H9 (cell line): ENCODE results near the gene CCBE1. TPM values are rescaled to one million over a fixed set of nuclear protein-coding genes. Genes with fewer than 3 reads are reported as not detected.

Source experiments
- DNase-seq: peaks from one replicate; pipeline ENCODE4 v3.0.0-alpha.2; 2017
- H2AFZ ChIP-seq: one replicate; pipeline ENCODE4 v1.6.1; 2013; ENCODE audit warnings: mild to moderate bottlenecking, low read length, control low read depth, moderate library complexity
- H2AK5ac ChIP-seq: 2 replicates; pipeline ENCODE4 v1.6.1; 2013; ENCODE audit warnings: low read length, control low read depth, mixed read lengths; ENCODE audit not compliant: insufficient read length
- H2BK120ac ChIP-seq: one replicate; pipeline ENCODE4 v1.6.1; 2013; ENCODE audit warnings: low read depth, mild to moderate bottlenecking, low read length, control low read depth, inconsistent platforms; ENCODE audit not compliant: poor library complexity, severe bottlenecking
- H2BK12ac ChIP-seq: 2 replicates; pipeline ENCODE4 v1.6.1; 2013; ENCODE audit warnings: low read length, control low read depth, mixed read lengths, low read depth; ENCODE audit not compliant: insufficient read length
- H2BK15ac ChIP-seq: 2 replicates; pipeline ENCODE4 v1.6.1; 2013; ENCODE audit warnings: low read depth, low read length, control low read depth
- H2BK20ac ChIP-seq: one replicate; pipeline ENCODE4 v1.6.1; 2013; ENCODE audit warnings: low read depth, mild to moderate bottlenecking, low read length, control low read depth, inconsistent platforms; ENCODE audit not compliant: poor library complexity, severe bottlenecking
- H2BK5ac ChIP-seq: 2 replicates; pipeline ENCODE4 v1.6.1; 2013; ENCODE audit warnings: low read length, control low read depth, mixed read lengths; ENCODE audit not compliant: insufficient read length
- H3K14ac ChIP-seq: 2 replicates; pipeline ENCODE4 v1.6.1; 2013; ENCODE audit warnings: low read length, control low read depth; ENCODE audit not compliant: insufficient read depth
- H3K18ac ChIP-seq: 2 replicates; pipeline ENCODE4 v1.6.1; 2013; ENCODE audit warnings: low read depth, mild to moderate bottlenecking, mixed read lengths, low read length, control low read depth; ENCODE audit not compliant: insufficient read length
- H3K23ac ChIP-seq: 2 replicates; pipeline ENCODE4 v1.6.1; 2013; ENCODE audit warnings: low read length, control low read depth, mixed read lengths, low read depth; ENCODE audit not compliant: insufficient read length
- H3K23me2 ChIP-seq: 2 replicates; pipeline ENCODE4 v1.6.1; 2013; ENCODE audit warnings: low read depth, mild to moderate bottlenecking, mixed read lengths, low read length, control low read depth; ENCODE audit not compliant: insufficient read length, poor library complexity, severe bottlenecking
- H3K27ac ChIP-seq: 2 replicates; pipeline ENCODE4 v1.5.1; 2013; ENCODE audit warnings: low read length, control low read depth, mixed read lengths, low read depth; ENCODE audit not compliant: insufficient read length
- H3K27me3 ChIP-seq: 2 replicates; pipeline ENCODE4 v1.6.1; 2013; ENCODE audit warnings: low read length, control low read depth, inconsistent platforms; ENCODE audit not compliant: insufficient read depth
- H3K4ac ChIP-seq: 2 replicates; pipeline ENCODE4 v1.6.1; 2013; ENCODE audit warnings: low read depth, mild to moderate bottlenecking, control low read depth, inconsistent platforms, low read length, moderate library complexity
- H3K4me1 ChIP-seq: 2 replicates; pipeline ENCODE4 v1.6.1; 2013; ENCODE audit warnings: low read length, control low read depth, inconsistent platforms; ENCODE audit not compliant: insufficient read depth
- H3K4me2 ChIP-seq: 2 replicates; pipeline ENCODE4 v1.6.1; 2013; ENCODE audit warnings: low read length, control low read depth, mixed read lengths; ENCODE audit not compliant: insufficient read length, insufficient read depth
- H3K56ac ChIP-seq: 2 replicates; pipeline ENCODE4 v1.6.1; 2013; ENCODE audit warnings: low read depth, mild to moderate bottlenecking, mixed read lengths, low read length, control low read depth; ENCODE audit not compliant: insufficient read length
- H3K79me1 ChIP-seq: 2 replicates; pipeline ENCODE4 v1.6.1; 2013; ENCODE audit warnings: low read depth, mild to moderate bottlenecking, moderate library complexity, low read length, control low read depth, inconsistent platforms; ENCODE audit not compliant: insufficient read depth, poor library complexity, severe bottlenecking
- H3K79me2 ChIP-seq: 2 replicates; pipeline ENCODE4 v1.6.1; 2013; ENCODE audit warnings: low read length, control low read depth, inconsistent platforms; ENCODE audit not compliant: insufficient read depth
- H3K9ac ChIP-seq: 2 replicates; pipeline ENCODE4 v1.6.1; 2013; ENCODE audit warnings: low read length, control low read depth, mixed read lengths; ENCODE audit not compliant: insufficient read length; ENCODE audit errors: extremely low read depth
- H3K9me3 ChIP-seq: one replicate; pipeline ENCODE4 v1.6.1; 2013; ENCODE audit warnings: low read depth, low read length, inconsistent platforms; ENCODE audit not compliant: control insufficient read depth
- H3T11ph ChIP-seq: one replicate; pipeline ENCODE4 v1.6.1; 2013; ENCODE audit warnings: mild to moderate bottlenecking, low read length, control low read depth, inconsistent platforms
- H4K20me1 ChIP-seq: one replicate; pipeline ENCODE4 v1.6.1; 2013; ENCODE audit not compliant: control insufficient read depth, insufficient read length, insufficient read depth
- H4K5ac ChIP-seq: 2 replicates; pipeline ENCODE4 v1.6.1; 2013; ENCODE audit warnings: low read depth, mild to moderate bottlenecking, mixed read lengths, low read length, control low read depth; ENCODE audit not compliant: insufficient read length
- H4K8ac ChIP-seq: replicated peaks from 2 replicates; pipeline ENCODE4 v1.6.1; 2013; ENCODE audit warnings: low read length, control low read depth, mixed read lengths, low read depth; ENCODE audit not compliant: insufficient read length
- H4K91ac ChIP-seq: 2 replicates; pipeline ENCODE4 v1.6.1; 2013; ENCODE audit warnings: low read depth, mild to moderate bottlenecking, moderate library complexity, mixed read lengths, low read length, control low read depth; ENCODE audit not compliant: insufficient read length
- H3K27ac Mint-ChIP-seq, 3 experiments: 2 replicates in 2 of 3; 3 replicates in 1 of 3; pipeline ENCODE4 v1.8.0; 2020 to 2021; ENCODE audit warnings: mixed read lengths in 3 of 3, mild to moderate bottlenecking in 1 of 3, moderate library complexity in 1 of 3
- H3K27me3 Mint-ChIP-seq: 2 replicates; pipeline ENCODE4 v1.8.0; 2021; ENCODE audit warnings: low read depth, mild to moderate bottlenecking, moderate library complexity, mixed read lengths
- H3K36me3 Mint-ChIP-seq, 3 experiments: 2 replicates in 2 of 3; 3 replicates in 1 of 3; pipeline ENCODE4 v1.8.0; 2020 to 2021; ENCODE audit warnings: low read depth in 3 of 3, mixed read lengths in 3 of 3; ENCODE audit not compliant: insufficient read depth in 1 of 3
- H3K4me1 Mint-ChIP-seq, 2 experiments: 2 replicates each; pipeline ENCODE4 v1.8.0; 2020; ENCODE audit warnings: mixed read lengths in 2 of 2
- H3K4me3 Mint-ChIP-seq, 2 experiments: 2 replicates in 1 of 2; 3 replicates in 1 of 2; pipeline ENCODE4 v1.8.0; 2020 to 2021; ENCODE audit warnings: mild to moderate bottlenecking in 2 of 2, mixed read lengths in 2 of 2, moderate library complexity in 1 of 2
- H3K9me3 Mint-ChIP-seq, 2 experiments: 2 replicates in 1 of 2; 3 replicates in 1 of 2; pipeline ENCODE4 v1.8.0; 2020; ENCODE audit warnings: mild to moderate bottlenecking in 2 of 2, mixed read lengths in 2 of 2, moderate library complexity in 1 of 2
- WGBS: extraction: QIAGEN DNeasy Blood & Tissue Kit; methylation state at CpG from one replicate; pipeline ENCODE4 v1.1.7; 2013; ENCODE audit warnings: missing lambda C conversion rate, low lambda C conversion rate, mixed read lengths; ENCODE audit not compliant: insufficient read length; ENCODE audit errors: extremely low coverage; 5-methylcytosine and 5-hydroxymethylcytosine counted together
- total RNA-seq: library from RNA; stranded (reverse); gene quantifications from 2 replicates; pipeline ENCODE4 v1.2.1, GENCODE V29; 2021
- TF ChIP-seq, protein P1 (sequence below): fragments of 200-600 bp; sonication (generic); conservative IDR thresholded peaks from 3 replicates; pipeline ENCODE4 v1.8.0; 2021; ENCODE audit warnings: antibody characterized with exemption, mild to moderate bottlenecking

The CCBE1 gene
- total RNA-seq, 1 experiment from 2014 or later = 0.39 TPM

DNA sequence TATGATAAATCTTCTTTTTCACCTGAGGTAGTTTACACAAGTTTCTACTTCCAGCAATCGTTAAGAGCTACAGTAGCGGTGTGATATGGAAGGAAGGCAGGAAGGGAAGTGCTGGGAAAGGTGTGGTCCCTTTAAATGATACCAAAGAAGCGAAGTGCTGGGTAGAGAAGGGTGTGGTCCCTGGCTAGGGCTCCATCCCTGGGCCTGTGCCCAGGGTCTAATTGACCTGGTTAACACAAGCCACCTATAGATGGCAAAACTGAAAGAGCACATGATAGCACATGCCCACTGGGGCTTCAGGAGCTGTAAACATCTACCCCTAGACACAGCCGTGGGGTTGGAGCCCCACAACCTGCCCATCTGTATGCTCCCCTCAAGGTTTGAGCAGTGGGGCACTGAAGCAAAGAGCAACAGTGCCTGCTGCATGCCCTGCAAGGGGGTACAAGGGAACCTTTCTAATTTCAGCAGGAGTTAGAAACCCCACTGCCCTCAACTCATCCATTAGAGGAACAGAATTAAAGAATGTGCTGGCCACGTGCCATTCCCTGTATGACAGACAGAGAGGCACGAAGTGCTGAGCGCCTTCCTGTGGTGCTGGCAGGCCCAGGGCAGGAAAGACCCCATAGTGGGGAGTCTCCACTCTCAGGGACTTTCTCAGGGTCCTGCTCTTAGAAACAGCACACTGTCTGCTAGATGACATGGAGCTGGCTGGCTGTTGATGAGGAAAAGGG is 185.0 kb downstream of the CCBE1 start:
- Histone ChIP-seq H3K4ac (no peak overlapping the region), H4K20me1 (no peaks in the 10 kb centered on the region), H2BK12ac (no peak overlapping the region), H2AK5ac (no peak overlapping the region), H2BK5ac (no peak overlapping the region), H4K91ac (no peak overlapping the region), H3K18ac (no peak overlapping the region), H3K27me3 (no peaks in the 10 kb centered on the region), H3K4me2 (no peak overlapping the region), H3K27ac (no peak overlapping the region), H3K79me1 (no peaks in the 10 kb centered on the region), H3K9ac (no peak overlapping the region), H4K5ac (no peak overlapping the region), H3K79me2 (no peaks in the 10 kb centered on the region), H3T11ph (no peak overlapping the region), H3K23ac (no peak overlapping the region), H4K8ac (no peak overlapping the region), H3K23me2 (no peaks in the 10 kb centered on the region), H3K56ac (no peak overlapping the region), H3K9me3 (no peaks in the 10 kb centered on the region), H3K14ac (no peak overlapping the region), H2BK120ac (no peak overlapping the region), H2BK15ac (no peak overlapping the region), H3K4me1 (no peaks in the 10 kb centered on the region), H2AFZ (no peak overlapping the region), H2BK20ac (no peak overlapping the region)
- peaks cover 9% of the 10 kb centered on the region in 2 experiments for H3K4me1 Mint-ChIP-seq
- no peaks in the 10 kb centered on the region; a peak in 1 of 5 replicates for H3K9me3 Mint-ChIP-seq
- no CpG with 5 or more reads among the region's 7 CpGs for WGBS
- H3K36me3 Mint-ChIP-seq = no peaks in the 10 kb centered on the region
- no peaks in the 10 kb centered on the region for H3K27me3 Mint-ChIP-seq
- TF ChIP-seq, protein P1, sequence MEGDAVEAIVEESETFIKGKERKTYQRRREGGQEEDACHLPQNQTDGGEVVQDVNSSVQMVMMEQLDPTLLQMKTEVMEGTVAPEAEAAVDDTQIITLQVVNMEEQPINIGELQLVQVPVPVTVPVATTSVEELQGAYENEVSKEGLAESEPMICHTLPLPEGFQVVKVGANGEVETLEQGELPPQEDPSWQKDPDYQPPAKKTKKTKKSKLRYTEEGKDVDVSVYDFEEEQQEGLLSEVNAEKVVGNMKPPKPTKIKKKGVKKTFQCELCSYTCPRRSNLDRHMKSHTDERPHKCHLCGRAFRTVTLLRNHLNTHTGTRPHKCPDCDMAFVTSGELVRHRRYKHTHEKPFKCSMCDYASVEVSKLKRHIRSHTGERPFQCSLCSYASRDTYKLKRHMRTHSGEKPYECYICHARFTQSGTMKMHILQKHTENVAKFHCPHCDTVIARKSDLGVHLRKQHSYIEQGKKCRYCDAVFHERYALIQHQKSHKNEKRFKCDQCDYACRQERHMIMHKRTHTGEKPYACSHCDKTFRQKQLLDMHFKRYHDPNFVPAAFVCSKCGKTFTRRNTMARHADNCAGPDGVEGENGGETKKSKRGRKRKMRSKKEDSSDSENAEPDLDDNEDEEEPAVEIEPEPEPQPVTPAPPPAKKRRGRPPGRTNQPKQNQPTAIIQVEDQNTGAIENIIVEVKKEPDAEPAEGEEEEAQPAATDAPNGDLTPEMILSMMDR = no peak
- H3K4me3 Mint-ChIP-seq = no peak overlapping the region
- DNase-seq = no peak
- no peak overlapping the region; a peak in 2 of 7 replicates for H3K27ac Mint-ChIP-seq
